ENCODE results near the gene MAP7. TPM values are rescaled to one million over a fixed set of nuclear protein-coding genes. Genes with fewer than 3 reads are reported as not detected.

The MAP7 gene
- total and polyA plus RNA-seq, 2 donors: 3.3 to 10.4 TPM

DNA sequence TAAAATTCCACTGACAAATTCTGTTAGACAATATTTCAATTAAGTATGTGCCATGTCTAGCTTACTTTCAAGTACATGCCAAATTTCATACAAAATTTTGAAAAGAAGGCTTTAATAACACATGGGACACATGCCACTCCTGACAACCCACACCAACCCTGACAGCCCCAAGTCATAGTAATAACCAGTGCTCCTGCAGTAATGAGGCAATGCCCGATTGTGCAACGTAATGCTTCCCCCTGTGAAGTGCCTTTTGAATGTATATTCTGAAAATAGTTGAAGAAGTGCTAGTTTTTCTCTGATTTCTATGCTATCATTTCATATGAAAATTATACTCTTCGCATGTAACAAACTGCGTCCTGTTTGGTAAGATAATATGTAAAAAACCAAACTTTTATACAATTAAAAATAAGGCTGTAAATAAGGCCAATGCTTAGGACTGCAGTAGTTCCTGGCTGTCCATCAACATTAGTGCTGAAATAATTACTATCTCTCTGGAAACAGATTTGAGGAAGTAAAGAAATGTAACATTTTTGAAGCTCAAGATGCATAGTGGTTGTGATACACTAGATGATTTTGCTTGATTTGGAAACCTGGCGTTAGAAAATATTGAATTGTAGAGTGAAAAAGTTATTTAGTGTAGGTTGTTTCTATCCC lies 134.7 kb downstream of the MAP7 start:
- H3K4me1 ChIP-seq (ENCODE audit: insufficient read depth): no peaks in the 10 kb centered on the region
- peaks cover 3% of the 10 kb centered on the region for H3K36me3 ChIP-seq (ENCODE audit: insufficient read depth)
- H3K4me3 ChIP-seq (ENCODE audit: low read depth, low read length): no peak overlapping the region
- 87% methylated on average over 5 of the region's 5 CpGs for WGBS
- H3K27ac ChIP-seq (ENCODE audit: low read depth): no peak overlapping the region
- DNase-seq (ENCODE audit: extremely low spot score): no peak

DNA sequence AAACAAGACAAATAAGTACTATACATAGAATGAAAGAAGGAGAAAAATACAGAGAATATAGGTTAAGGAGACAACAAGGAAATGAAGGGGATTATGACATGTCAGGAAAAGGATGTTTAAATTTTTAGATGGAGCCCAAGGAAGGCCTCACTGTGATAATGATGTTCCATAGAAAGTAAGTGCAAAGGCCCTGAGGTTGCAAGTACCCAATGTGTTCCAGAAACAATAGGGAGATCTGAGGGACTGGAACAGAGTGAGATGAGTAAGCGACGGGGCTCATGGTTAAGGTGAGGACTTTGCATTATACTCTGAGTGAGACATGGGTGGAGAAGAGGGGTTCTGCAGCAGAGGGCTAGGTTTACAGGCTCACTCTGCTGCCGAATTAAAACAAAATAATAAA lies 137.8 kb downstream of the MAP7 start:
- H3K4me1 ChIP-seq (ENCODE audit: insufficient read depth): no peaks in the 10 kb centered on the region
- peaks cover 4% of the 10 kb centered on the region for H3K36me3 ChIP-seq (ENCODE audit: insufficient read depth)
- H3K4me3 ChIP-seq (ENCODE audit: low read depth, low read length): no peak overlapping the region
- 95% methylated on average over 3 of the region's 3 CpGs for WGBS
- DNase-seq (ENCODE audit: extremely low spot score): no peak
- no peak overlapping the region for H3K27ac ChIP-seq (ENCODE audit: low read depth)

DNA sequence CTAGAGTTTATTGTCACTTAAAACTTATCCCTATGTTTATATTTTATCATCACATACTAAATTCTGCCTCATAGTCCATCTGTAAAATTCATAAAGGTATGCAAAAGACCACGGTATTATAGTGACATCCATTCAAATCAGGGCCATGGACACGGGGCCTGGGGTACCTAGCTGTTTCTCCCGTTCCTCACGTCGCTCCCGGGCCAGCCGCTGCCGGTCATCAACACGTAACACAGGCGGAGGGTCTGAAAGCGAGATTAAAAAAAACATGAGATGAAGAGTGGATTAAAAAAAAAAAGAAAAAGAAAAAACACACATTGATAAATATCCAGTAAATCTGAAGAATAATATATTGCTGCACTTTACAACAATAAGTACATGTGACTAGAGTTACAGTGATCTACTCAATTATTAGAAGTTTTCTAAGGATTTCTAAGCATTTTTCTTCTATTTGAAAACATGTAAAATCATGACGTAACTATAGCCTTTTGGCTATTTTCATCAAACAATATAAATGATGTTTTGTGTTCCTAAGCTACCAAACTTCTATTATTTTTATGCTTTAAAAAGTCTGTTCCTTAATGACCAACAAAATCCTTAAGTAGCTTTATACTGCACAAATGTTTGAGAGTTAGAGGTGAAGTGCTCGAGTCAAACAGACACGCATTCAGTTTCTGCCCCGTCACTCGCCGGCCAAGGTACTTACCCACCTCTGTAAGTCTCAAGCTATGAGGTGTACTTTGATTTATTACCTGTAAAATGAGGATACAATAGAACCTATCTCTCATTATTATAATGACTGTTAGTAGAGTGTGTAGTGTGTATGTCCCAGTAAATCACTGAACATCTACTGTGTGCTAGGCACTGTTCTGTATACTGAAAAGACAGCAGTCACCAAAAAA lies 138.5 kb downstream of the MAP7 start:
- DNase-seq (ENCODE audit: extremely low spot score): no peak
- H3K4me1 ChIP-seq (ENCODE audit: insufficient read depth): no peaks in the 10 kb centered on the region
- 86% methylated on average over 17 of the region's 17 CpGs for WGBS
- peaks cover 4% of the 10 kb centered on the region for H3K36me3 ChIP-seq (ENCODE audit: insufficient read depth)
- H3K4me3 ChIP-seq (ENCODE audit: low read depth, low read length): no peak overlapping the region
- H3K27ac ChIP-seq (ENCODE audit: low read depth): no peak overlapping the region

DNA sequence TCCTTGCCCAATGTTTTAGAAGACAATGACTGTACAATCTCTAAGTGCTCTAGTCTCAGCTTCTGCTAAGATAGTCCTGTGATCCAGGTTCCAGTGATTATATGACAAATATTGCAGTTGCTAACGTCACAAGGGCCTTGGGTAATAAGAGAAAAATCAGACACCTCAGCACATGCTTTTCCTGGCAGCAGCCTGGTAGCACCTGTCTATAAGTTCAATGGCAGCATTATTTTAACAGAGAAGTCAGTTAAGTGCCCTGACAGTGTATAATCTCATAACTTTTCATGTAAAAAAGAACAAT lies 139.2 kb downstream of the MAP7 start:
- no peaks in the 10 kb centered on the region for H3K4me1 ChIP-seq (ENCODE audit: insufficient read depth)
- 52% methylated on average over 1 of the region's 1 CpG for WGBS
- no peak overlapping the region for H3K27ac ChIP-seq (ENCODE audit: low read depth)
- no peak for DNase-seq (ENCODE audit: extremely low spot score)
- H3K36me3 ChIP-seq (ENCODE audit: insufficient read depth): peaks cover 4% of the 10 kb centered on the region
- no peak overlapping the region for H3K4me3 ChIP-seq (ENCODE audit: low read depth, low read length)

DNA sequence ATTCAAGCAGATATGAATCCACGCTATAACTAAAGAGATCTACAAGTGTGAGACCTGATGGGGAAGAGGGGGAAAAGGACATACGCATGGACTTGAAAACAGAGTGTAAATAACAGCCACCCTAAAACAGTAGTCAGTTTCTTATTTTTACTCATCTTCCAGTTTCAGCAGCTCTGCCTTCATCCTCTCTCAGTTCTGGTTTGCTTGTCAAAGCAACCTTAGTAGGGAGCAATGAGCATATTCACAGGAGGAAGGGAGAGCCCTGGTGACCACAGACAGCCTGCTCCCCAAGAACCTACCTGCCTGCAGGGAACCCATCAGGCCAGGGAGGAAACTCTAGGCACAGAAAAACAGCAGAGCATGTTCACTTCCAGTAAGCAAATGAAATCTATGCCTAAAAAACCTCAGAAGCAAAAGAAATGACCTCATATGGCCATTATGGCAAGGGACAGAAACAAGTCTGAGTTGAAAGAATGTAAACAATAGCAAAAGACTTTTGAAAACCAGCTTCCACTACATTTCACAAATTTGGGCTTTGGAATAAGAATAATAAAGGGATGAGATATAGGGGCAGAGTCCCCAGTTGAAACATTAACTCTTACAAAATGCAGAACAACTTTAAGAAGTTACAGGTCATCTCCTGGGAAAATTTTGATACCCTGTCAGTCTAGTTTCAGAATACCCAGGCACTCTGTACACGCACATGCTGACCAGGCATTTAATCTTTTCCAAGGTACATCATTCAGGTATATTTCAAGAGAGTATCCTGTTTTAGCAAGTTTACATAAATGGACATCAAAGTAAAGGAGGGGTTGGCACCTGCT lies 139.8 kb downstream of the MAP7 start:
- H3K4me3 ChIP-seq (ENCODE audit: low read depth, low read length): no peak overlapping the region
- 90% methylated on average over 3 of the region's 3 CpGs for WGBS
- H3K27ac ChIP-seq (ENCODE audit: low read depth): no peak overlapping the region
- no peaks in the 10 kb centered on the region for H3K4me1 ChIP-seq (ENCODE audit: insufficient read depth)
- H3K36me3 ChIP-seq (ENCODE audit: insufficient read depth): peaks cover 4% of the 10 kb centered on the region
- DNase-seq (ENCODE audit: extremely low spot score): no peak

DNA sequence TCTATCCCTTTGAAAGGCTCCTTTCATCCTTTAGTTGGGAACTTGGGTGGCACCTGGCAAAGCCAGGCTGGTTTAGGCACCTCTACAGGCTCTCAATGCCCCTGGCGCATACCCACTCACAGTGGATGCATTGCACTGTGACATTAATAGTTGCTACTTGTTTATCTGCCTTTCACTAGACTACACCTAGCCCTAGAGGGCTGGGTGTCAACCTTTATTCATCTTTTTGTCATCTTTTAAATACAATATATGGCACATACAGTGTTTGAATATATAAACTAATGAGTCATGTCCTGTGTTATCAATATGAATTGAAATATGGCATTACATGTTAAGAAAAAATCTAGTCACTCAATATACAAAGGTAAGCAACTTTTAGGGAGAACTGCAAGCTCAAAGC lies 140.6 kb downstream of the MAP7 start:
- no peak for DNase-seq (ENCODE audit: extremely low spot score)
- Histone ChIP-seq H3K36me3 (ENCODE audit: insufficient read depth) (peaks cover 4% of the 10 kb centered on the region), H3K4me3 (ENCODE audit: low read depth, low read length) (no peak overlapping the region), H3K4me1 (ENCODE audit: insufficient read depth) (no peaks in the 10 kb centered on the region), H3K27ac (ENCODE audit: low read depth) (no peak overlapping the region)
- WGBS: 92% methylated on average over 1 of the region's 1 CpG

DNA sequence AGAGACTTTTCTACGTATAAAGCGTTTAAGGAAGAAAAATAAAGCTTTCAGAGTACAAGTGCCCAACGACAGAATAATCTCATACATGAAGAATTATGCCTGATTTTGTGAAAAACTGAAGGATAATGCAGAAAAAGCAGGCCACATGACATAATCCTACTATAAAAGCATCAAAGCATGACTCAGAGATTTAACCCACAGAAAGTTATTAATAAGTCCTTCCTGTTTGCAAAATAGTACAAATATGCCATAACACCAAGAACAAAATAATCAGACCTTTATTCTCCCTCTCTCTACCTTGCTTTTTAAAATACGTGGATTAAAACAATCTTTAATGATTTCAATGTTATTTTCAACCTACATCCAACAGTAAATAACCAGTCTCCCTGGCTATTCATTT lies 142.0 kb downstream of the MAP7 start:
- Histone ChIP-seq H3K36me3 (ENCODE audit: insufficient read depth) (peaks cover 4% of the 10 kb centered on the region), H3K4me1 (ENCODE audit: insufficient read depth) (no peaks in the 10 kb centered on the region), H3K27ac (ENCODE audit: low read depth) (no peak overlapping the region), H3K4me3 (ENCODE audit: low read depth, low read length) (no peak overlapping the region)
- DNase-seq (ENCODE audit: extremely low spot score): no peak
- WGBS: 42% methylated on average over 4 of the region's 4 CpGs

DNA sequence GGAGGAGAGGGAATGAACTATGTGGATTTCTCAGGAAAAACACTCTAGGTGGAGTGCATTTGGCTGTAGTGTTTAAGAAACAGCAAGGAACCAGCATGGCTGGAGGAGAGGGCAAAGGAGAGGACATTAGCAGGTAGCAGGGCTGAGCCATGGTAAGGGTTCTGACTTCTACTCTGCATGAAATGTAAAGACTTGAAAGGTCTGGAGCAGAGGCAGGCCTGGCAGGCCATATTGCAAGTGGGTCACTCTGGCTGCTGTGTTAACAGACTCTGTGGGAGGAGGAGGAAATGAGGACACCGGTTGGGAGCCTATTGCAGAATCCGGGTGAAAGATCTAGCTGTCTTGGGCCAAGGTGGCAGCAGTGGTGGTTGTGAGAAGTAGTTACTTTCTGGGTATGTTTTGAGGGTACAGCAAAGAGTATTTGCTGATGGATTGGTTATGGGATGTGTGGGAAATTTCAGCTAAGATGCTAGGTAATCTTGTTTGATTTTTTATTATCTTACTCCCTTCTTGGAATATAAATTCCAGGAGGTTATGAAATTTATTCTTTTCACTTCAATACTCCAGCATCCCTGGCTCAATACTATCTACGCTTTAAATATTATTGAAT lies 144.7 kb downstream of the MAP7 start:
- 80% methylated on average over 3 of the region's 3 CpGs for WGBS
- Histone ChIP-seq H3K27ac (ENCODE audit: low read depth) (no peak overlapping the region), H3K4me1 (ENCODE audit: insufficient read depth) (no peaks in the 10 kb centered on the region), H3K36me3 (ENCODE audit: insufficient read depth) (peaks cover 1% of the 10 kb centered on the region), H3K4me3 (ENCODE audit: low read depth, low read length) (no peak overlapping the region)
- no peak for DNase-seq (ENCODE audit: extremely low spot score)

DNA sequence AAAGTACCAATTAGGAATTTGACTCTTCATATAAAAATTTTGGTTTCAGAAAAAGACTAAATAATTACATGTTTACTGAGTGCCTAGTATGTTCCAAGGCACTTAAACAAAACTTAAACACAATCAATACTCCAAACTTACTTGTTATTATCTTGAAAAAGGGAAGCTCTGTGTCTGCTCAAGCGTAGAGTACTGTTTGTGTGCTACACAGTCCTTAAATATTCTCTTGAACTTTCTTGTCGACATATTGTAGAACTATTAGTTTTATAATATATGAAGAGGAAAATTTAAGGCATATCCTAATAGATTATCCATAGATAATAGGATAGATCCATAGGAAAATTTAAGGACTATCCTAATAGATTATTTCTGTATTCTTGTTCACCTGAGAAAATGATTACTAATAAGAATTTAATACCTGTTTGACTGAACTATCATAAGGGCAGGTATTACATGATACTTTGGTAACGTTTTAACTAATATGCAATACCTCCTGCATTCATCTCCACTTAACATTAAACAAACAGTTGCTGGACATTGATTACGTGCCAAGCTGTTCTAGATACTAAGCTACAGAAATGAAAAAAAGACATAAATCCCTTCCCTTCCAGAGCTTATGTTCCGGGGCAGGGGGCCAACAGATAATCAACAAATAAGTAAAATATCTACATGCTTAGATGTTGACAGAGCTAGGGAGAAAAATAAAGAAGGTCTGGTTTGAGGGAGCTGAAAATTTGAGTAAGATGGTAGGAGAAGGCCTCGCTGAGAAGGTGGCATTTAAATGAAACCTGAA lies 145.4 kb downstream of the MAP7 start:
- no peak for DNase-seq (ENCODE audit: extremely low spot score)
- Histone ChIP-seq H3K27ac (ENCODE audit: low read depth) (no peak overlapping the region), H3K4me3 (ENCODE audit: low read depth, low read length) (no peak overlapping the region), H3K4me1 (ENCODE audit: insufficient read depth) (no peaks in the 10 kb centered on the region), H3K36me3 (ENCODE audit: insufficient read depth) (peaks cover 1% of the 10 kb centered on the region)
- 76% methylated on average over 6 of the region's 6 CpGs for WGBS

DNA sequence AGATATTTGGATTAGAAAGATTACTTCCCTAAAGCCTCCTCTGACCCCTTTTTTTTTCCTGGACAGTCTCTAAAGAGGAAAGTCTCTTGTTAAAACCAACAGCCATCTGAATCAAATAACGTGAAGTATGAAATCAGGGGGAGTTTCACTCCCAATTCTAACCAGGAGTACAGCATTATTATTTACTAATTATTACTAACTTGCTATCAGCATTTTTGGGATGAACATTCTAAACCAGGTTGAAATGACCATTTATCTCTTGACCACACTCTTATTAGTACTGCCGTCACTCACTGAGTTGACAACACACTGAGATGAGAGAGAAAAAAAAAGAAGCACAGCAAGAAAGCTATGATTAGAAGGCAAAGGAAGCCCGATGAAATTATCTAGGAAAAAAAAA lies 146.2 kb downstream of the MAP7 start:
- DNase-seq (ENCODE audit: extremely low spot score): no peak
- Histone ChIP-seq H3K4me1 (ENCODE audit: insufficient read depth) (no peaks in the 10 kb centered on the region), H3K27ac (ENCODE audit: low read depth) (no peak overlapping the region), H3K4me3 (ENCODE audit: low read depth, low read length) (no peak overlapping the region), H3K36me3 (ENCODE audit: insufficient read depth) (no peaks in the 10 kb centered on the region)
- 66% methylated on average over 3 of the region's 3 CpGs for WGBS

DNA sequence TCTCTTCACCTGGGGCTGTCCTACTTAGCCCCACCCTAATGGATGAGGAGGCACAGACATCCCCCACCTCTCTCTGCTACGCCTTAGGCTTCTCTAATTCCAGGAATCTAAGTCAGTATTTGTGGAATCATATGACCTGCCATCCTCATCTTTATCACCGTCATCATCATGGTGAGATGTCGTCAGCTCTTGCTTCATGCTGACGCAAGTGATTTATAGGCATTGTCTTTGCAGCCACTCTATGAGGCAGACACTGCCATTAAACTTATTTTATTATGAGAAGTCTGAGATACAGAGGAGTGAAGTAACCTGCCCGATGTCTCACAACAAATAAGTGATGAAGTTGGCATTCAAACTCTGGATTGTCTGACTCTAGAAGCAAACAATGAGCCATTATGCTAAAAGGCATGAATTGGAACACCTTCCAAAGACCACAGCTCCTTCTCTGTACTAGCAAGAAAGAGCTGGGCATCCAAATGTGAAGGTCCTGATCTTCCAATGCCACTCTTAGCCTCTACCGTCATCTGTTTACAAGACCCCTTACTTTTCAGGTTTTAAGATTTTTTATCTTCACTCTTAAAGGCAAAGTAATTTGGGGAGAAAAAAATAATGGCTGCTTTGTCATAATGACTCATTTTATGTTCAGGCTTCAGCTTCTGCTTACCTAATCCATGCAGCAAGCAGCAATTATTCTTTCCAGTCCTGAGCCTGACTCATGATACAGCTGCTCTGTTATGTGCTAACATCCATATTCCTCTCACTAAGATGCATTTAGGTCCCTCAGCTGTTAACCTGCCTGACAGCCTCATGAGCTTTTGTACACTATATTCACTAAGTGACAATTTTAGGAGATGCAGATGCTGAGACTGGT lies 146.9 kb downstream of the MAP7 start:
- WGBS: 55% methylated on average over 6 of the region's 6 CpGs
- no peak overlapping the region for H3K27ac ChIP-seq (ENCODE audit: low read depth)

DNA sequence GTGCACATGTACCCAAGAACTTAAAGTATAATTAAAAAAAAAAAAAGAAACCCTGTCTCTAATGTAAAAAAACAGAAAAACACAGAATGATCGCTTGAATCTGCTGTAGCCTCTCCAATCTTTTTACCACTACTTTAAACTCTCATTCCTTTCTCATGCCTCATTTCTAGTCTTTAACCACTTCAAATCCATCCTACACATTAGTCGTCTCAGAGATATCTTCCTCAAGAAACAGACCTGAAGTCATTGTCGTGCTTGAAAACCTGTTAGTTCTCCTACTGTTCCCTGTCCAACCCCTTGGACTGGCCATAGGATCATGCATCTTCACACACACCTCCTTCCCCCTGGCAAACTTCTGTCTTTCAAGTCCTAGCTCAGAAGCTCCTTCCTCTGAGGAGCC lies 148.5 kb downstream of the MAP7 start:
- Histone ChIP-seq H3K27ac (ENCODE audit: low read depth) (no peak overlapping the region), H3K4me3 (ENCODE audit: low read depth, low read length) (no peak overlapping the region), H3K4me1 (ENCODE audit: insufficient read depth) (no peaks in the 10 kb centered on the region), H3K36me3 (ENCODE audit: insufficient read depth) (no peaks in the 10 kb centered on the region)
- no peak for DNase-seq (ENCODE audit: extremely low spot score)
- WGBS: 81% methylated on average over 3 of the region's 3 CpGs

More for the DNA sequence above, 146.9 kb downstream of the MAP7 start:
- no peak for DNase-seq (ENCODE audit: extremely low spot score)
- Histone ChIP-seq H3K4me1 (ENCODE audit: insufficient read depth) (no peaks in the 10 kb centered on the region), H3K4me3 (ENCODE audit: low read depth, low read length) (no peak overlapping the region), H3K36me3 (ENCODE audit: insufficient read depth) (no peaks in the 10 kb centered on the region)
